CD4-positive, CD25-positive, alpha-beta regulatory T cell (primary cell): Measurements from ENCODE around the gene SCML2. TPM values are rescaled to one million over a fixed set of nuclear protein-coding genes. Genes with fewer than 3 reads are reported as not detected.

Experiments used
- ATAC-seq, 2 donors: fragments of 150-1000 bp; cut with Tn5 transposase; one replicate each; pipeline ENCODE4 v1.10.0; 2021; ENCODE audit warnings: low read depth in 2 of 2, moderate number of reproducible peaks in 2 of 2, moderate library complexity in 1 of 2
- DNase-seq, 3 donors: peaks; one replicate each; pipeline versions ENCODE4 v3.0.0 to v3.0.0-alpha.2; 2012 to 2022; ENCODE audit warnings: mixed read lengths in 1 of 3
- H3K27ac ChIP-seq: one replicate; pipeline ENCODE4 v1.7.0; 2013; ENCODE audit warnings: mild to moderate bottlenecking, low read length; ENCODE audit not compliant: insufficient read depth, poor library complexity, severe bottlenecking
- H3K27me3 ChIP-seq: one replicate; pipeline ENCODE4 v1.7.0; 2013; ENCODE audit warnings: low read length; ENCODE audit not compliant: control insufficient read depth, insufficient read depth
- H3K36me3 ChIP-seq: one replicate; pipeline ENCODE4 v1.7.0; 2013; ENCODE audit warnings: mild to moderate bottlenecking, low read length, moderate library complexity; ENCODE audit not compliant: control insufficient read depth, insufficient read depth
- H3K4me1 ChIP-seq: 2 replicates; pipeline ENCODE4 v1.7.0; 2013; ENCODE audit warnings: mild to moderate bottlenecking, low read length; ENCODE audit not compliant: insufficient read depth, control insufficient read depth, poor library complexity, severe bottlenecking
- H3K4me3 ChIP-seq: one replicate; pipeline ENCODE4 v1.7.0; 2013; ENCODE audit warnings: low read depth, mild to moderate bottlenecking, low read length, moderate library complexity
- H3K9me3 ChIP-seq, 2 experiments: 1 replicate in 1 of 2; 2 replicates in 1 of 2; pipeline ENCODE4 v1.7.0; 2013; ENCODE audit warnings: low read length in 2 of 2, mild to moderate bottlenecking in 1 of 2, moderate library complexity in 1 of 2; ENCODE audit not compliant: control insufficient read depth in 2 of 2
- H3K27ac Mint-ChIP-seq, 3 donors: one replicate each; pipeline ENCODE4 v1.8.0; 2020 to 2022; ENCODE audit warnings: mild to moderate bottlenecking in 3 of 3, mixed read lengths in 3 of 3, moderate library complexity in 2 of 3
- H3K27me3 Mint-ChIP-seq: one replicate; pipeline ENCODE4 v1.8.0; 2022; ENCODE audit warnings: mild to moderate bottlenecking, mixed read lengths
- H3K36me3 Mint-ChIP-seq: one replicate; pipeline ENCODE4 v1.8.0; 2020; ENCODE audit warnings: mixed read lengths
- H3K4me1 Mint-ChIP-seq, 4 donors: one replicate each; pipeline ENCODE4 v1.8.0; 2020 to 2022; ENCODE audit warnings: mixed read lengths in 4 of 4, mild to moderate bottlenecking in 1 of 4
- H3K4me3 Mint-ChIP-seq, 4 donors: one replicate each; pipeline ENCODE4 v1.8.0; 2020 to 2022; ENCODE audit warnings: mild to moderate bottlenecking in 4 of 4, mixed read lengths in 4 of 4, moderate library complexity in 3 of 4
- H3K9me3 Mint-ChIP-seq, 7 donors: one replicate each; pipeline ENCODE4 v1.8.0; 2020 to 2022; ENCODE audit warnings: mixed read lengths in 7 of 7, mild to moderate bottlenecking in 3 of 7, moderate library complexity in 2 of 7
- polyA plus RNA-seq, 4 donors: library from polyadenylated mRNA; unstranded; fragments of 300-500 nt; fragmentation: Illumina TruSeq; gene quantifications; one replicate each; pipeline ENCODE4 v1.2.3, GENCODE V29; 2021
- total RNA-seq: library from RNA; stranded (reverse); gene quantifications from one replicate; pipeline ENCODE4 v1.2.3, GENCODE V29; 2022

SCML2 gene
- total and polyA plus RNA-seq, 5 donors from 2014 or later = 0.19 to 0.73 (median 0.30) TPM; not detected in 1

DNA sequence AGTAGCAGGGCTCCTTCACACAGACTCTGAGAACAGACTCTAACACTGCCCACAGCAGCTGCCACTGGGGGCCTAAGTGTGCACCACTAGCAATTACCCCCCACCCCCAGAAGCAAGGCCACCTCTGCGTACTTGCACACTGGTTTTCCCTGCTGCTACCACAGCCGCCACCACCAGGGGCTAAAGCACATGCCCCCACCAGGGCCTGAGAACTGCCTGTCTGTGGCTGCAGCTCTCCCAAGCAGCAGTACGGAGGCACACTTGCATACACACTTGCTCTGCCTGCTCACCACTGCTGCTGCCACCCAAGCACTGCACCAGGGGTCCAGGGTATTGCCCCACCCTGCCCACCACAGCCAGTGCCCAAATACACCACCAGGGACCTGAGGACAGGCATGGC, 59.6 kb downstream of the SCML2 start:
- ATAC-seq = no peak
- Mint-ChIP-seq H3K4me1 (no peaks in the 10 kb centered on the region), H3K36me3 (no peaks in the 10 kb centered on the region), H3K27me3 (no peaks in the 10 kb centered on the region), H3K9me3 (peaks cover 0 to 9% (median 7%) of the 10 kb centered on the region in 7 donors), H3K27ac (no peak overlapping the region), H3K4me3 (no peak overlapping the region)
- no peaks in the 10 kb centered on the region for H3K4me1 ChIP-seq
- H3K27ac ChIP-seq = no peak overlapping the region
- no peaks in the 10 kb centered on the region for H3K9me3 ChIP-seq
- H3K4me3 ChIP-seq = no peak overlapping the region
- no peaks in the 10 kb centered on the region for H3K27me3 ChIP-seq
- H3K36me3 ChIP-seq = no peaks in the 10 kb centered on the region
- no peak for DNase-seq

DNA sequence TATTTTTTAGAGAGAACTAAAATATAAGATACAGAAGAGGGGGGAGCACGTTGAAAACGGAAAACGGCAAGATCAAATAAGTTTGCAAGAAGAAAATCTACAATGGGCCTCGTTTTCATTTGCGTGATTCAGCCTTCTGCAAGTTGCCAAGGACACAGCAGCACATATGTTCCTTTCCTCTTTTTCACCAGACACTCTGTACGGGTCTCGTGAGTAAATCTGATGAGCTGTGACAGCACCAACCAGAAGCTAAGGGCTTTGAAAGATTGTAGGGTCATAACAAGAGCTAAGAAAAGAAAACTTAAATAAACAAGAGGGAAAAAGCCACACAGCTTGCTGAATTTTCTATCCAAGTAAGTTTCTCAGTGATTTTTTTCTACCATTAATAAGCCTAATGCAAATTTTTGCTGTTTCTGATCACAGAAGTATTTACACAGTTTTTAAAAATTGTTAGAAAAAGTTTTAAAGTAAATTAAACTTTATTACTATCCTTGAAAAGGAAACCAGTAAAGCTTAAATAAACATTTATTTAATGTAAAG, 63.4 kb downstream of the SCML2 start:
- H3K27ac ChIP-seq = no peak overlapping the region
- Mint-ChIP-seq H3K4me3 (no peak overlapping the region), H3K27me3 (no peaks in the 10 kb centered on the region), H3K4me1 (no peaks in the 10 kb centered on the region), H3K36me3 (no peaks in the 10 kb centered on the region), H3K27ac (no peak overlapping the region), H3K9me3 (peaks cover 0 to 5% (median 0%) of the 10 kb centered on the region in 7 donors)
- no peak for DNase-seq
- ATAC-seq = no peak
- no peak overlapping the region for H3K4me3 ChIP-seq
- H3K36me3 ChIP-seq = no peaks in the 10 kb centered on the region
- H3K4me1 ChIP-seq = no peaks in the 10 kb centered on the region
- no peaks in the 10 kb centered on the region for H3K9me3 ChIP-seq
- H3K27me3 ChIP-seq = no peaks in the 10 kb centered on the region

DNA sequence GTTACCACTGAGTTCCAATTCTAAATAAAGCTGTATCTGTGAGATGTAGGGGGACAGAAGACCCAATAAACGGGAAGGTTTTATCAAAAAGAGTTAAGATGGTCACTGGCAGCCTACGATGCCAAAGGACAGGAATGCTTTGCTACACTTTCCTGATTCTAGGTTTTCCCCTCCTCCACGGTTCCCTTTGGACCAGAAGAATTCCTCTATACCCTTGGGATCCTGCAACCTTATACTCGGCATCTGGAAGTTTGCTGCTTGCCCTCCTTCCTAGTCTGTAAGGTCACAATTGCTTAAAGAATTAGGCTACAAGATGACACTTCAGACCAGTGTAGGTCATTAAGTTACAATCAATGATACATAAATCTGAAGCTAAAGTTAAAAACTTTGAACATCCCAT, 64.3 kb downstream of the SCML2 start:
- no peak overlapping the region for H3K27ac ChIP-seq
- no peaks in the 10 kb centered on the region for H3K27me3 ChIP-seq
- no peak overlapping the region for H3K4me3 ChIP-seq
- ATAC-seq (no peak), DNase-seq (no peak)
- Mint-ChIP-seq H3K4me3 (no peak overlapping the region), H3K4me1 (no peaks in the 10 kb centered on the region), H3K27me3 (no peaks in the 10 kb centered on the region), H3K27ac (no peak overlapping the region), H3K9me3 (no peaks in the 10 kb centered on the region), H3K36me3 (no peaks in the 10 kb centered on the region)
- H3K9me3 ChIP-seq = no peaks in the 10 kb centered on the region
- H3K4me1 ChIP-seq = no peaks in the 10 kb centered on the region
- no peaks in the 10 kb centered on the region for H3K36me3 ChIP-seq

DNA sequence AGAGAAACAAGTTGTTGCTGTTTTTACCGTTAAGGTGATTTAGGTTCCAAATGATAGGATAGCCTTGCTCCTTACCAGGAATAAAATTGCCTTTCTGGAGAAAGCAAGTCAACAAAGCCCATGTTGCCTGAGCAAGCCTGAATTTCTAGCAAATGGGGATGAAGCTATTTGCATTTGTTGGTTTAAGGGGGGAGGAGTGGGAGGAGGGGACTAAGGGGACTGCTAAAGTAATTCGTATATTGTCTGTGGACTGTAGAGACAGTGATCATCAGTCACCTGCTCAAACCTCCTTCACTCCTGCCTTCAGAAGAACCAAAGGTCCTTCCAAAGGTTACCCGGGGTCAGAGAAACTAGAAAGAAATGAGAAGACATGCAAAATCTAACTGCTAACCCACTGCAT, 65.8 kb downstream of the SCML2 start:
- DNase-seq = no peak
- no peak for ATAC-seq
- Histone ChIP-seq H3K9me3 (no peaks in the 10 kb centered on the region), H3K36me3 (no peaks in the 10 kb centered on the region), H3K4me1 (no peaks in the 10 kb centered on the region), H3K4me3 (no peak overlapping the region), H3K27me3 (no peaks in the 10 kb centered on the region), H3K27ac (no peak overlapping the region)
- H3K4me3 Mint-ChIP-seq = no peak overlapping the region
- H3K27ac Mint-ChIP-seq = no peak overlapping the region
- H3K36me3 Mint-ChIP-seq = no peaks in the 10 kb centered on the region
- H3K27me3 Mint-ChIP-seq = no peaks in the 10 kb centered on the region
- no peaks in the 10 kb centered on the region for H3K4me1 Mint-ChIP-seq
- no peaks in the 10 kb centered on the region for H3K9me3 Mint-ChIP-seq

DNA sequence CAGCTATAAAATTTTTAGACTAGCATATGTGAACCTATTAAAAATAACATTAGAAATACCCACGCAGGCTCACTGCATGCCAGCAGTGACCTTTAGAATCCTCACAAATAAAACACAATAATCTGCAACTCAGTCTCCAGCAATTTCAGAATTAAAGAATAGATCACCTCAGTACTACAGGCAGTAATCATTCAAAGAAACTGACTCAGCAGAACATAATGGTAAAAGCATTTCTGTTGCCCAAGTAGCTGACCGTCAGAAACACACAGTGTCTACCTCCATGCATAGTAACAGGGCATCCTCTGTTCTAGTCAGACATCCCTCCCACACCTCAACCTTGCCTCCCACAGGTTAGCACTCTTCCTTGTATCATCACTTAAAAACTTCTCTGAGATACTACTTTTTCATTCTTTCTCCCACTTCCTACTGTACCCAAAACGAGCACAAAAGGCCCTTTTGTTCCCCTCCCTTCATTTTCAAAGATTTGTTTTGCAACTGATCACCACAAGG, 68.1 kb downstream of the SCML2 start:
- Histone ChIP-seq H3K36me3 (no peaks in the 10 kb centered on the region), H3K4me1 (no peaks in the 10 kb centered on the region), H3K27me3 (no peaks in the 10 kb centered on the region), H3K9me3 (no peaks in the 10 kb centered on the region), H3K4me3 (no peak overlapping the region), H3K27ac (no peak overlapping the region)
- Mint-ChIP-seq H3K9me3 (no peaks in the 10 kb centered on the region), H3K4me3 (no peak overlapping the region), H3K27ac (no peak overlapping the region), H3K4me1 (no peaks in the 10 kb centered on the region), H3K27me3 (no peaks in the 10 kb centered on the region), H3K36me3 (no peaks in the 10 kb centered on the region)
- DNase-seq (no peak), ATAC-seq (no peak)

DNA sequence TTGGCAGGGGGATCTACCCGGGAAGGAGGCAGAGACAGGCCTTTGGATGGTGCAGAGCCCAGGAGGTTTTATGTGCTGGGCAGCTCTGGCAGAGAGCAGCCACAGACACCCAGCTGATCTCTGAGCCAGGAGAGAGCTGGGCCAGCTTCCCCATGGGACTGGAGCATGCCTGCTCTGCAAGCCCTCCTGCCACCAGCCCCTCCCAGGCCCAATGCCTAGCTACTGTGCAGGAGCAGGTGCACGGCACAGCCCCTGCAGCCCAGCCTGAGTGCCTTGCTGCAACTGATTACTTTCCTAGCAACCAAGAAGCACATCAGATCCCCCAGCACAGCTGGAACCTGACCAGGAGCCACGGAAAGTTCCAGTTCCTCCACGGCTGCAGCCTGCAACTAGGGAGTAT, 76.0 kb downstream of the SCML2 start:
- Mint-ChIP-seq H3K27me3 (peaks cover 4% of the 10 kb centered on the region), H3K4me3 (no peak overlapping the region), H3K36me3 (no peaks in the 10 kb centered on the region), H3K4me1 (no peaks in the 10 kb centered on the region), H3K27ac (no peak overlapping the region), H3K9me3 (peaks cover 0 to 4% (median 0%) of the 10 kb centered on the region in 7 donors)
- DNase-seq = no peak
- Histone ChIP-seq H3K4me1 (no peaks in the 10 kb centered on the region), H3K36me3 (no peaks in the 10 kb centered on the region), H3K9me3 (no peaks in the 10 kb centered on the region), H3K27me3 (no peaks in the 10 kb centered on the region), H3K4me3 (no peak overlapping the region), H3K27ac (no peak overlapping the region)
- no peak for ATAC-seq

DNA sequence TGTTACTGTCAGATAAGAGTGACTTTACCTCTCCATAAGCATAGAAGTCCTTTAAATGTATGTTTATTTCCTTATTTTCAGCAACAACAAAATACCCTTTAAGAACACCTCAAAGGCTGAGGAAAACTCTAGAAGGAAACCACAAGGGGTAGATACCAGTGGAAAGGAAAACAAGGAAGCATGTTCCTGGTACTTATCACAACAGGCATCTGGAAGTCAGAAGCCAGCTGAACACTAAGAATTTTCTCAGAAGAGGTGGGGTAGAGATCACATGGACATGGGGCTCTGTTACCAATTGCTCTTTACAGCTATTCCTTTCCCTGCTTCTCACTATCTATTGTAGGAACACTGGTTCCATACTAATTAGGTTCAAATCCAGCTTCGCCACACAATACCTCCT, 82.3 kb downstream of the SCML2 start:
- Histone ChIP-seq H3K27me3 (no peaks in the 10 kb centered on the region), H3K9me3 (no peaks in the 10 kb centered on the region), H3K4me1 (no peaks in the 10 kb centered on the region), H3K36me3 (no peaks in the 10 kb centered on the region), H3K4me3 (no peak overlapping the region), H3K27ac (no peak overlapping the region)
- ATAC-seq = no peak
- H3K36me3 Mint-ChIP-seq = no peaks in the 10 kb centered on the region
- no peaks in the 10 kb centered on the region for H3K4me1 Mint-ChIP-seq
- H3K27ac Mint-ChIP-seq = no peak overlapping the region
- H3K9me3 Mint-ChIP-seq = peaks cover 0 to 3% (median 0%) of the 10 kb centered on the region in 7 donors
- no peak for DNase-seq
- H3K4me3 Mint-ChIP-seq = no peak overlapping the region
- H3K27me3 Mint-ChIP-seq = no peaks in the 10 kb centered on the region

DNA sequence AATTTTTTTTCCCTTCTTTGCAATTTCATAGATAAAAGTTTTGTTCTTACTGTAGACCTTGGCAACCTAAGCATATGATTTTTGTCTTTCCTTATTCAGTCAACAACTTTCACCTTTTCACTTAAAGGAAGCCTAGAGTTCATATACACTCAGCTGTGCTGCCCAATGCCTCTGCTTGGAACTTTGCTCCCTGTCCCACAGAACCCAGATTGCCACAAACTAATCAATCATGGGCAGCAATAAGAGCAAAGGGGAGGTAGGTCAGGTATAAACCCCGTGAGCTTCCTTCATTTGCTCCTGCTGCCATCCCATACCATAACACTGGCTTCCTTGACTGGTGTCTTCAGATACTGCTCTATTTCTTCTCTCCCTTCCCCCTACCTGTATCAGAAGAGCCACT, 82.8 kb downstream of the SCML2 start:
- Histone ChIP-seq H3K27ac (no peak overlapping the region), H3K9me3 (no peaks in the 10 kb centered on the region), H3K36me3 (no peaks in the 10 kb centered on the region), H3K27me3 (no peaks in the 10 kb centered on the region), H3K4me1 (no peaks in the 10 kb centered on the region), H3K4me3 (no peak overlapping the region)
- Mint-ChIP-seq H3K27ac (no peak overlapping the region), H3K9me3 (peaks cover 0 to 5% (median 0%) of the 10 kb centered on the region in 7 donors), H3K36me3 (no peaks in the 10 kb centered on the region), H3K4me3 (no peak overlapping the region), H3K27me3 (no peaks in the 10 kb centered on the region), H3K4me1 (no peaks in the 10 kb centered on the region)
- DNase-seq (no peak), ATAC-seq (no peak)
